IMR-90 (cell line): ENCODE data around the gene KLHL30. TPM values are rescaled to one million over a fixed set of nuclear protein-coding genes. Genes with fewer than 3 reads are reported as not detected.
A peak's percentile ranks its signal among the peaks of the same experiment; 100 is the strongest.

Source experiments
- ATAC-seq: fragments of 200-7000 bp; cut with Tn5 transposase; 2 replicates; pipeline ENCODE4 v1.9.1; 2020; ENCODE audit warnings: low read depth, mild to moderate bottlenecking, moderate library complexity
- BruUV-seq: library from RNA; stranded (reverse); fragments of 400-500 nt; replicated peaks from 2 replicates; lab custom pipeline; 2021; lab: Mats Ljungman, UMichigan
- CTCF ChIA-PET: fragments of 300-600 bp; formaldehyde crosslinking; extraction: SDS; loops from one replicate; lab custom pipeline; 2021; ENCODE audit warnings: antibody characterized with exemption; lab: Yijun Ruan, JAX
- POLR2A ChIA-PET: fragments of 300-600 bp; sonication (Branson Sonifier 250); formaldehyde crosslinking; loops from one replicate; lab custom pipeline; 2022; ENCODE audit warnings: antibody characterized with exemption; ENCODE audit not compliant: unreplicated experiment; lab: Charles Lee
- DNase-seq: peaks from one replicate; pipeline ENCODE4 v3.0.0; 2013
- H2AFZ ChIP-seq: replicated peaks from 2 replicates; pipeline ENCODE3; 2013; ENCODE audit warnings: low read length, mild to moderate bottlenecking; ENCODE audit not compliant: poor library complexity
- H2AK5ac ChIP-seq: 2 replicates; pipeline ENCODE4 v1.6.1; 2013; ENCODE audit warnings: low read depth, low read length, inconsistent platforms
- H2AK9ac ChIP-seq: replicated peaks from 2 replicates; pipeline ENCODE3; 2013; ENCODE audit warnings: mild to moderate bottlenecking, low read depth, low read length, moderate library complexity; ENCODE audit not compliant: poor library complexity
- H2BK120ac ChIP-seq: 2 replicates; pipeline ENCODE4 v1.6.1; 2013; ENCODE audit warnings: low read depth, low read length, inconsistent platforms
- H2BK15ac ChIP-seq: 3 replicates; pipeline ENCODE4 v1.6.1; 2013; ENCODE audit warnings: low read depth, low read length, inconsistent platforms
- H2BK20ac ChIP-seq: 2 replicates; pipeline ENCODE4 v1.6.1; 2013; ENCODE audit warnings: low read depth, mild to moderate bottlenecking, inconsistent platforms, low read length, moderate library complexity
- H2BK5ac ChIP-seq: 2 replicates; pipeline ENCODE4 v1.6.1; 2013; ENCODE audit warnings: mild to moderate bottlenecking, low read depth, low read length, inconsistent platforms; ENCODE audit not compliant: poor library complexity, severe bottlenecking
- H3K14ac ChIP-seq: replicated peaks from 2 replicates; pipeline ENCODE4 v1.6.1; 2013; ENCODE audit warnings: low read depth, low read length, inconsistent platforms
- H3K18ac ChIP-seq: 2 replicates; pipeline ENCODE4 v1.6.1; 2013; ENCODE audit warnings: low read depth, low read length, control low read depth
- H3K23ac ChIP-seq: 2 replicates; pipeline ENCODE4 v1.6.1; 2013; ENCODE audit warnings: low read depth, low read length, inconsistent platforms
- H3K27ac ChIP-seq: 2 replicates; pipeline ENCODE4 v1.5.1; 2013; ENCODE audit warnings: mild to moderate bottlenecking, control low read depth, low read length; ENCODE audit not compliant: insufficient read depth
- H3K27me3 ChIP-seq: 2 replicates; pipeline ENCODE4 v1.6.1; 2013; ENCODE audit warnings: low read length; ENCODE audit not compliant: control insufficient read depth, insufficient read depth
- H3K36me3 ChIP-seq: 2 replicates; pipeline ENCODE4 v1.6.1; 2013; ENCODE audit warnings: low read length, mixed read lengths; ENCODE audit not compliant: control insufficient read depth, insufficient read depth
- H3K4ac ChIP-seq: 2 replicates; pipeline ENCODE4 v1.6.1; 2013; ENCODE audit warnings: low read depth, low read length, inconsistent platforms
- H3K4me1 ChIP-seq: 2 replicates; pipeline ENCODE4 v1.6.1; 2013; ENCODE audit warnings: low read length, mixed read lengths; ENCODE audit not compliant: control insufficient read depth, insufficient read depth
- H3K4me2 ChIP-seq: 2 replicates; pipeline ENCODE4 v1.6.1; 2013; ENCODE audit warnings: low read depth, mild to moderate bottlenecking, control low read depth, low read length, moderate library complexity
- H3K4me3 ChIP-seq: 2 replicates; pipeline ENCODE4 v1.5.1; 2013; ENCODE audit warnings: low read depth, mild to moderate bottlenecking, control low read depth, low read length, moderate library complexity; ENCODE audit not compliant: insufficient read depth
- H3K56ac ChIP-seq: 2 replicates; pipeline ENCODE4 v1.6.1; 2013; ENCODE audit warnings: low read length, inconsistent platforms; ENCODE audit not compliant: insufficient read depth; ENCODE audit errors: extremely low read depth
- H3K79me1 ChIP-seq, 2 experiments: 2 replicates each; pipeline ENCODE4 v1.6.1; 2013; ENCODE audit warnings: low read length in 2 of 2, inconsistent platforms in 1 of 2, low read depth in 1 of 2
- H3K9ac ChIP-seq: 2 replicates; pipeline ENCODE4 v1.6.1; 2013; ENCODE audit warnings: low read depth, low read length, control low read depth
- H3K9me1 ChIP-seq: 2 replicates; pipeline ENCODE4 v1.6.1; 2013; ENCODE audit warnings: low read length, inconsistent platforms; ENCODE audit not compliant: insufficient read depth
- H3K9me3 ChIP-seq: 2 replicates; pipeline ENCODE4 v1.6.1; 2013; ENCODE audit warnings: low read length; ENCODE audit not compliant: control insufficient read depth, insufficient read depth
- H4K20me1 ChIP-seq: 2 replicates; pipeline ENCODE4 v1.6.1; 2013; ENCODE audit warnings: low read length, inconsistent platforms; ENCODE audit not compliant: insufficient read depth
- H4K5ac ChIP-seq: 2 replicates; pipeline ENCODE4 v1.6.1; 2013; ENCODE audit warnings: mild to moderate bottlenecking, low read depth, low read length, control low read depth
- H4K8ac ChIP-seq, 2 experiments: 2 replicates each; pipeline ENCODE4 v1.6.1; 2013; ENCODE audit warnings: low read depth in 2 of 2, low read length in 2 of 2, control low read depth in 1 of 2, inconsistent platforms in 1 of 2
- H4K91ac ChIP-seq: 2 replicates; pipeline ENCODE4 v1.6.1; 2013; ENCODE audit warnings: low read depth, low read length, inconsistent platforms; ENCODE audit not compliant: insufficient read depth
- SMC3 ChIP-seq: fragments of 150-350 bp; IDR thresholded peaks from 2 replicates; pipeline ENCODE4 v1.6.1; 2016; ENCODE audit warnings: low read depth, mild to moderate bottlenecking, antibody characterized with exemption, low read length, moderate library complexity
- USF2 ChIP-seq: fragments of 150-350 bp; IDR thresholded peaks from 2 replicates; pipeline ENCODE4 v1.6.1; 2017; ENCODE audit warnings: mild to moderate bottlenecking, antibody characterized with exemption, low read length, low read depth
- WGBS, 2 experiments: methylation state at CpG; one replicate each; pipeline versions ENCODE4 v1.1.5 to v1.1.7; 2013; ENCODE audit warnings: missing lambda C conversion rate in 2 of 2; ENCODE audit not compliant: insufficient read length in 1 of 2; ENCODE audit errors: extremely low coverage in 2 of 2; 5-methylcytosine and 5-hydroxymethylcytosine counted together
- dilution Hi-C: fragments of 300-500 bp; cut with HindIII; formaldehyde crosslinking; loops from one replicate; pipeline ENCODE4 v1.14.3; 2018; ENCODE audit warnings: low sequenced_read_pairs; ENCODE audit not compliant: unreplicated experiment
- in situ Hi-C: fragments of 300-500 bp; cut with MboI; formaldehyde crosslinking; loops from 3 replicates; pipeline ENCODE4 v1.14.3; 2019; ENCODE audit warnings: low sequenced_read_pairs, inconsistent platforms, mixed read lengths
- intact Hi-C: fragments of 100-400 bp; cut with micrococcal nuclease; formaldehyde crosslinking; loops from 2 replicates; pipeline ENCODE4 v1.10.0; 2022
- polyA plus RNA-seq, 3 experiments: library from polyadenylated mRNA; depleted of rRNA; stranded (reverse); fragments of >200 nt; gene quantifications; 2 replicates each; pipeline ENCODE4 v1.2.3, GENCODE V29; 2012; ENCODE audit warnings: low replicate concordance in 1 of 3
- total RNA-seq: library from RNA; depleted of rRNA; stranded (reverse); fragments of >200 nt; gene quantifications from 2 replicates; pipeline ENCODE4 v1.2.3, GENCODE V29; 2012

KLHL30 gene
- total and polyA plus RNA-seq, 2 of the 4 experiments (the other 2 are of a cell fraction) = under 0.01 to 0.03 TPM

- Histone ChIP-seq H4K20me1 (no peaks in the 10 kb centered on the region), H4K8ac (no peak overlapping the region), H2BK120ac (no peak overlapping the region), H3K79me1 (peaks cover 1 to 2% of the 10 kb centered on the region in 2 experiments; a peak in 3 of 4 replicates), H3K23ac (no peak overlapping the region), H3K4ac (no peak overlapping the region), H3K4me3 (no peak overlapping the region), H2BK5ac (no peak overlapping the region), H2AK9ac (no peak overlapping the region), H3K4me1 (peaks cover 15% of the 10 kb centered on the region), H3K14ac (no peak overlapping the region), H3K36me3 (no peaks in the 10 kb centered on the region; the same call in 1 of the 2 replicates), H3K9me1 (peaks cover 5% of the 10 kb centered on the region), H3K27ac (no peak overlapping the region), H3K4me2 (no peak overlapping the region), H2AK5ac (peak overlapping the region; percentile 21; the same call in 1 of the 2 replicates), H3K18ac (no peak overlapping the region), H2BK15ac (no peak overlapping the region), H3K27me3 (peaks cover 2% of the 10 kb centered on the region; the same call in 1 of the 2 replicates), H3K9me3 (no peaks in the 10 kb centered on the region), H4K5ac (no peak overlapping the region), H3K56ac (no peak overlapping the region), H3K9ac (no peak overlapping the region), H2BK20ac (no peak overlapping the region), H2AFZ (peak overlapping the region; percentile 27), H4K91ac (no peak overlapping the region)
- dilution Hi-C loops (no loop called here), intact Hi-C loops (no loop called here), in situ Hi-C loops (no loop called here)
- DNase-seq = no peak
- 79% methylated on average over 2 of the region's 14 CpGs; no CpG with 5 or more reads in 1 of the 2 experiments for WGBS, 2 experiments
- POLR2A ChIA-PET = no interaction called here
- BruUV-seq = no TSS peak
- CTCF ChIA-PET = no interaction called here
- TF ChIP-seq USF2 (no peak), SMC3 (no peak)
- no peak for ATAC-seq
Observed at GRCh38 chr2:238162251-238162845, 23.9 kb downstream of the KLHL30 start.
